ENCODE results near the gene RGMA. TPM values are rescaled to one million over a fixed set of nuclear protein-coding genes. Genes with fewer than 3 reads are reported as not detected.

RGMA gene
- total RNA-seq, 1 experiment from 2014 or later = 41.4 TPM

DNA sequence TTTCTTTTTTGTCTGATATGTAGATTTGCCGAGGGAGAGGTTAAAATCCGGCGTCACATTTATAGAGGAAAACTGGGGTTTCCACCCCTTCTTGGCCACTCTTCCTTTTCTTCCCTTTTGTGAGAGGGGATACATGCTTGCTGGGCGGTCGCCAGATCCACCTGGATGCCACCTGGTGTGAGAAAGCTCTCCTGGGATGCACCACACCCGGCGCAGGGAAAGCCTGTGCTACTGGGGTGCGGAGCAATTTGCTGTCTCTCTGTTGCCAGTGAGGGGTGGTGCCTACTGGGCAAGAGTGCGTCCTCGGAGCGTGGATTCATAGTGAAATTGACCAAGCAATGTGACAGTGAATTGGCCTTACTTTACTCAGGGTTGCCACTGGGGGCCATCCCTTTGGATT lies 2.5 kb upstream of the RGMA start:
- peaks cover 27 to 30% of the 10 kb centered on the region in 2 experiments for H3K4me1 Mint-ChIP-seq
- H3K4me1 ChIP-seq (ENCODE audit: insufficient read depth, low read length) = peaks cover 3% of the 10 kb centered on the region; the same call in 1 of the 2 replicates
- no peak overlapping the region for H4K91ac ChIP-seq (ENCODE audit: insufficient read length, low read depth, low read length)
- no peak overlapping the region for H3K23ac ChIP-seq (ENCODE audit: insufficient read length, low read depth, low read length)
- no peak overlapping the region for H3K4me3 Mint-ChIP-seq
- no peak overlapping the region for H3K27ac Mint-ChIP-seq
- H3K9me3 ChIP-seq (ENCODE audit: control insufficient read depth, low read depth, low read length) = no peaks in the 10 kb centered on the region
- no peaks in the 10 kb centered on the region for H3K9me3 Mint-ChIP-seq
- H3K79me2 ChIP-seq (ENCODE audit: insufficient read depth, low read length) = no peaks in the 10 kb centered on the region
- H4K8ac ChIP-seq (replicated peaks; ENCODE audit: insufficient read length, low read depth, low read length) = no peak overlapping the region
- peaks cover 30% of the 10 kb centered on the region for H3K27me3 ChIP-seq (ENCODE audit: insufficient read depth, low read length)
- no peak overlapping the region for H2AK5ac ChIP-seq (ENCODE audit: insufficient read length, low read length)
- H3K23me2 ChIP-seq (ENCODE audit: insufficient read length, low read depth, low read length, poor library complexity, severe bottlenecking) = peaks cover 13% of the 10 kb centered on the region
- H3K18ac ChIP-seq (ENCODE audit: insufficient read length, low read depth, low read length) = no peak overlapping the region
- no peaks in the 10 kb centered on the region for H4K20me1 ChIP-seq (ENCODE audit: control insufficient read depth, insufficient read depth, insufficient read length)
- no peak overlapping the region for H3K56ac ChIP-seq (ENCODE audit: insufficient read length, low read depth, low read length)
- no peak for DNase-seq
- peaks cover 3% of the 10 kb centered on the region for H3K79me1 ChIP-seq (ENCODE audit: insufficient read depth, low read depth, low read length, poor library complexity, severe bottlenecking)
- H3K4me2 ChIP-seq (ENCODE audit: insufficient read depth, insufficient read length, low read length) = no peak overlapping the region
- H4K5ac ChIP-seq (ENCODE audit: insufficient read length, low read depth, low read length) = no peak overlapping the region
- no peak overlapping the region for H2BK15ac ChIP-seq (ENCODE audit: low read depth, low read length)
- H3K27me3 Mint-ChIP-seq (ENCODE audit: low read depth) = peaks cover 19% of the 10 kb centered on the region
- H2BK12ac ChIP-seq (ENCODE audit: insufficient read length, low read depth, low read length) = no peak overlapping the region
- TF ChIP-seq CTCF (conservative IDR thresholded peaks at IDR 0.05) = no peak
- H3K9ac ChIP-seq (ENCODE audit: extremely low read depth, insufficient read length, low read length) = no peak overlapping the region
- H3K4ac ChIP-seq (ENCODE audit: low read depth, low read length) = no peak overlapping the region
- no peak overlapping the region for H2BK120ac ChIP-seq (ENCODE audit: low read depth, low read length, poor library complexity, severe bottlenecking)
- no peak overlapping the region for H3T11ph ChIP-seq (ENCODE audit: low read length)
- H2BK5ac ChIP-seq (ENCODE audit: insufficient read length, low read length) = no peak overlapping the region
- H3K14ac ChIP-seq (ENCODE audit: insufficient read depth, low read length) = no peak overlapping the region
- no CpG with 5 or more reads among the region's 11 CpGs for WGBS (ENCODE audit: extremely low coverage, insufficient read length, low lambda C conversion rate)
- no peak overlapping the region for H2BK20ac ChIP-seq (ENCODE audit: low read depth, low read length, poor library complexity, severe bottlenecking)
- H2AFZ ChIP-seq (ENCODE audit: low read length) = no peak overlapping the region
- no peaks in the 10 kb centered on the region for H3K36me3 Mint-ChIP-seq (ENCODE audit: insufficient read depth in 1 of 3, low read depth in 3 of 3)
- no peak overlapping the region for H3K27ac ChIP-seq (ENCODE audit: insufficient read length, low read depth, low read length)

Measured in H9 (cell line).